A673 (cell line): ENCODE measurements around the gene BPIFB2. TPM values are rescaled to one million over a fixed set of nuclear protein-coding genes. Genes with fewer than 3 reads are reported as not detected.

Experiments used
- BruUV-seq: library from RNA; stranded (reverse); fragments of 400-500 nt; replicated peaks from 2 replicates; lab custom pipeline; 2021; lab: Mats Ljungman, UMichigan
- CTCF ChIA-PET: fragments of 300-600 bp; sonication (Branson Sonifier 250); formaldehyde crosslinking; loops from one replicate; lab custom pipeline; 2022; ENCODE audit warnings: antibody characterized with exemption; lab: Charles Lee
- POLR2A ChIA-PET: fragments of 300-600 bp; sonication (Branson Sonifier 250); formaldehyde crosslinking; loops from one replicate; lab custom pipeline; 2022; ENCODE audit warnings: antibody characterized with exemption; ENCODE audit not compliant: low non-redundant PET; lab: Charles Lee
- DNase-seq: peaks from one replicate; pipeline ENCODE4 v3.0.0-alpha.2; 2015; ENCODE audit warnings: low spot score
- H3K27ac ChIP-seq: fragments of 200-600 bp; sonication (generic); 2 replicates; pipeline ENCODE4 v1.5.1; 2016; ENCODE audit warnings: mixed run types, low read depth, mild to moderate bottlenecking, mixed read lengths, antibody characterized with exemption, low read length; ENCODE audit not compliant: poor library complexity, severe bottlenecking
- H3K27me3 ChIP-seq: fragments of 200-600 bp; sonication (generic); replicated peaks from 2 replicates; pipeline ENCODE4 v1.6.1; 2017; ENCODE audit warnings: mixed run types, low read depth, mild to moderate bottlenecking, mixed read lengths, antibody characterized with exemption, low read length; ENCODE audit not compliant: insufficient read depth, poor library complexity
- H3K36me3 ChIP-seq: fragments of 200-600 bp; sonication (generic); 2 replicates; pipeline ENCODE4 v1.6.1; 2016; ENCODE audit warnings: mixed run types, mild to moderate bottlenecking, mixed read lengths, antibody characterized with exemption, low read length; ENCODE audit not compliant: insufficient read depth, poor library complexity, severe bottlenecking
- H3K4me1 ChIP-seq: fragments of 200-600 bp; sonication (generic); 2 replicates; pipeline ENCODE4 v1.6.1; 2017; ENCODE audit warnings: mixed run types, mild to moderate bottlenecking, mixed read lengths, antibody characterized with exemption, low read length; ENCODE audit not compliant: insufficient read depth, poor library complexity, severe bottlenecking
- H3K4me3 ChIP-seq: fragments of 200-600 bp; sonication (generic); 2 replicates; pipeline ENCODE4 v1.5.1; 2016; ENCODE audit warnings: low read depth, mixed run types, mild to moderate bottlenecking, mixed read lengths, low read length; ENCODE audit not compliant: poor library complexity, severe bottlenecking
- H3K9me3 ChIP-seq: fragments of 200-600 bp; sonication (generic); 2 replicates; pipeline ENCODE4 v1.6.1; 2016; ENCODE audit warnings: mixed run types, low read depth, mild to moderate bottlenecking, mixed read lengths, antibody characterized with exemption, low read length; ENCODE audit not compliant: poor library complexity, severe bottlenecking
- CTCF ChIP-seq: fragments of 300-800, 200-600 bp; sonication (generic); conservative IDR thresholded peaks from 2 replicates; pipeline ENCODE4 v1.5.1; 2017; ENCODE audit warnings: low read depth, mild to moderate bottlenecking, antibody characterized with exemption, low read length, moderate library complexity, mixed read lengths
- EZH2 ChIP-seq: fragments of 200-600 bp; sonication (generic); IDR thresholded peaks from 2 replicates; pipeline ENCODE4 v1.6.1; 2017; ENCODE audit warnings: borderline replicate concordance, low read depth, mild to moderate bottlenecking, mixed read lengths, antibody characterized with exemption, low read length; ENCODE audit not compliant: poor library complexity, severe bottlenecking
- intact Hi-C: fragments of 100-400 bp; cut with micrococcal nuclease; formaldehyde crosslinking; loops from one replicate; pipeline ENCODE4 v1.10.0; 2022; ENCODE audit not compliant: unreplicated experiment
- total RNA-seq: library from RNA; stranded (reverse); gene quantifications from 2 replicates; pipeline ENCODE4 v1.2.3, GENCODE V29; 2021

Gene BPIFB2
- total RNA-seq, 1 experiment from 2014 or later: not detected

- DNase-seq: no peak
- Histone ChIP-seq H3K27ac (no peak overlapping the region), H3K36me3 (no peaks in the 10 kb centered on the region), H3K27me3 (peaks cover 5% of the 10 kb centered on the region), H3K9me3 (no peaks in the 10 kb centered on the region), H3K4me3 (no peak overlapping the region), H3K4me1 (no peaks in the 10 kb centered on the region)
- intact Hi-C loops: no loop called here
- TF ChIP-seq EZH2 (no peak), CTCF (no peak)
- CTCF ChIA-PET: no interaction called here
- POLR2A ChIA-PET: no interaction called here
- no TSS peak for BruUV-seq
Observed at GRCh38 chr20:33026779-33027759, 19.6 kb downstream of the BPIFB2 start.

- Histone ChIP-seq H3K27me3 (peaks cover 5% of the 10 kb centered on the region), H3K36me3 (no peaks in the 10 kb centered on the region), H3K9me3 (no peaks in the 10 kb centered on the region), H3K4me1 (no peaks in the 10 kb centered on the region), H3K27ac (no peak overlapping the region), H3K4me3 (no peak overlapping the region)
- no TSS peak for BruUV-seq
- ChIA-PET POLR2A (no interaction called here), CTCF (no interaction called here)
- DNase-seq: no peak
- TF ChIP-seq CTCF (no peak), EZH2 (no peak)
- intact Hi-C loops: no loop called here
Observed at GRCh38 chr20:33027769-33028751, 20.6 kb downstream of the BPIFB2 start.

DNA sequence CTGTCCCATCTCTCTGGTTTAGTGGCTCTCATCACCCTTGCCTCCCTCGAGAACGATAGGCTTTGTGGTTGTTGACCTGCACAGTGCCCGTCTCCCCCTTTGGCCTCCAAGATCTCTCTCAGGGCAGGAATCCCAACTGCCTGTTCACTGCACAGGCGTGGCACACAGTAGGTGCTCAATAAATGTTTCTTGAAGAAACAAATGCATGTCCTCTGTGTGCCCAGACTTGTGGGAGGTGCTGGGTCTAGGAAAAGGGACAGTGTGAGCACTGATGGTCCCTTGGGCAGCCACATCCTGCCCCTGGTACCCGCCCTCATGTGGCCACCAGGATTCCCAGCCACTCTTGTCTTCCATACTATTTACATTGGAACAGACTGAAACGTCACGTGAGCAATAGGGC, 21.4 kb downstream of the BPIFB2 start:
- BruUV-seq: no TSS peak
- peaks cover 5% of the 10 kb centered on the region for H3K27me3 ChIP-seq
- no peak overlapping the region for H3K27ac ChIP-seq
- POLR2A ChIA-PET: no interaction called here
- no peaks in the 10 kb centered on the region for H3K9me3 ChIP-seq
- H3K4me3 ChIP-seq: no peak overlapping the region
- DNase-seq: no peak
- CTCF ChIA-PET: no interaction called here
- H3K4me1 ChIP-seq: no peaks in the 10 kb centered on the region
- TF ChIP-seq EZH2 (no peak), CTCF (no peak)
- no peaks in the 10 kb centered on the region for H3K36me3 ChIP-seq
- intact Hi-C loops: no loop called here
